SH-SY5Y (cell line): ENCODE results near the gene C13orf46.

Experiments used
- GATA2 ChIP-seq: IDR thresholded peaks from 2 replicates; pipeline ENCODE4 v1.6.1; 2011; ENCODE audit warnings: mild to moderate bottlenecking, low read depth, low read length
- GATA3 ChIP-seq: IDR thresholded peaks from 2 replicates; pipeline ENCODE4 v1.6.1; 2011; ENCODE audit warnings: low read depth, mild to moderate bottlenecking, low read length, moderate library complexity

DNA sequence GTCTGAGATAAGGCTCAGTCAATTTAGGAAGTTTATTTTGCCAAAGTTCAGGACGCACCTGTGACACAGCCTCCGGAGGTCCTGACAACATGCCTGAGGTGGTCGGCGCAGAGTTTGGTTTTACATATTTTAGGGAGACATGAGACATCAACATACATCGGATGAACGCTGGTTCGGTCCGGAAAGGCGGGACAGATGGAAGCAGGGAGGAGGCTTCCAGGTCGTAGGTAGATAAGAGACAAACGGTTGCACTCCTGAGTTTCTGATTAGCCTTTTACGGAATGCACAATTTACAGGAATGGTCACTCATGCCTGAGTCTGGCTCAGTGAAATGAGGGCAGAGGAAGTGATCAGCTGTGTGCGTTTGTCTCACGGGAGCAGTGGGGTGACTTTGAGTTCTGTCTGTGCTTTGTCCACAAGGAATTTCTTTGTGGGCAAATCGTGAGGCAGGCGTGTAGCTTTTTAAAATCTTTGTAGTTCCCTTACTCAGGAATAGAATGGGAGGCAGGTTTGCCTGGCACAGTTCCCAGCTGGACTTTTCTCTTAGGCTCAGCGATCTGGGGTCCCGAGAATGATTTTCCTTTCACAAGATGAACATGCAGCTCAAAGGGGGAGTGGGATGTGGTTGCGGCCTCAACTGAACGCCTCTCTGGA, 36.2 kb downstream of the C13orf46 start:
- TF ChIP-seq GATA2 = no peak
- no peak for TF ChIP-seq GATA3
